ENCODE data around the gene BICRA.

The BICRA gene

DNA sequence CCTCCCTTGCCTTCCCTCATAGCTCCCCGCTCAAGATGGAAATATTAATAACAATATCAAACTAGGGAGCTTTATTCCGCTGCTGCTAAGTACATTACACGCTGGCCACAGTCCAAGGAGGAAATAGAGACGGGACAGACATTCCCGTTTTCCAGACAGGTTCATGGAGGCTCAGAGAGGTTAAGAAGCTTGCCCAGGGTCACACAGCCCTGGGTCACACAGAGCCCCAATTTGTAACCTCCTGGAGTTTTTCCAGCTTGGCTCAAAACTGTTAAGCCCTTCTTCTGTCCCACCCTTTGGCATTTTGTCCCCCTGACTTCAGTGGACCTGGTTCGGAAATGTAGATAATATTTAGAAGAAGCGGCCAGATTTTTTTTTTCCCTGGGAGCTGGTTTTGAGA, 2.0 kb downstream of the BICRA start:
- Histone ChIP-seq H4K20me1 (ENCODE audit: insufficient read depth, low read length) (peaks cover 57% of the 10 kb centered on the region), H2AFZ (ENCODE audit: low read depth, low read length) (no peak overlapping the region), H3K36me3 (ENCODE audit: insufficient read depth, low read length) (peaks cover 7% of the 10 kb centered on the region; the same call in 1 of the 2 replicates), H3K27me3 (ENCODE audit: insufficient read depth, low read length, poor library complexity) (no peaks in the 10 kb centered on the region), H3K9me3 (ENCODE audit: insufficient read depth, low read length, severe bottlenecking) (no peaks in the 10 kb centered on the region), H3K4me3 (ENCODE audit: low read depth in 1 of 2, low read length in 2 of 2) (peak overlapping the region in 1 of 2 experiments; percentile 100; a peak in 2 of 4 replicates), H3K4me1 (ENCODE audit: insufficient read depth, low read length) (peaks cover 22% of the 10 kb centered on the region), H3K4me2 (ENCODE audit: insufficient read depth, low read length) (peak overlapping the region; percentile 93), H3K79me2 (ENCODE audit: insufficient read depth, low read length) (peaks cover 78% of the 10 kb centered on the region), H3K27ac (ENCODE audit: low read length) (no peak overlapping the region; the same call in 1 of the 2 replicates), H3K9ac (ENCODE audit: low read depth, low read length) (peak overlapping the region; percentile 100; the same call in 1 of the 2 replicates)
- no peak for DNase-seq
- ATAC-seq (ENCODE audit: insufficient read depth, low read depth): no peak
- TF ChIP-seq, protein P1, sequence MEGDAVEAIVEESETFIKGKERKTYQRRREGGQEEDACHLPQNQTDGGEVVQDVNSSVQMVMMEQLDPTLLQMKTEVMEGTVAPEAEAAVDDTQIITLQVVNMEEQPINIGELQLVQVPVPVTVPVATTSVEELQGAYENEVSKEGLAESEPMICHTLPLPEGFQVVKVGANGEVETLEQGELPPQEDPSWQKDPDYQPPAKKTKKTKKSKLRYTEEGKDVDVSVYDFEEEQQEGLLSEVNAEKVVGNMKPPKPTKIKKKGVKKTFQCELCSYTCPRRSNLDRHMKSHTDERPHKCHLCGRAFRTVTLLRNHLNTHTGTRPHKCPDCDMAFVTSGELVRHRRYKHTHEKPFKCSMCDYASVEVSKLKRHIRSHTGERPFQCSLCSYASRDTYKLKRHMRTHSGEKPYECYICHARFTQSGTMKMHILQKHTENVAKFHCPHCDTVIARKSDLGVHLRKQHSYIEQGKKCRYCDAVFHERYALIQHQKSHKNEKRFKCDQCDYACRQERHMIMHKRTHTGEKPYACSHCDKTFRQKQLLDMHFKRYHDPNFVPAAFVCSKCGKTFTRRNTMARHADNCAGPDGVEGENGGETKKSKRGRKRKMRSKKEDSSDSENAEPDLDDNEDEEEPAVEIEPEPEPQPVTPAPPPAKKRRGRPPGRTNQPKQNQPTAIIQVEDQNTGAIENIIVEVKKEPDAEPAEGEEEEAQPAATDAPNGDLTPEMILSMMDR (IDR thresholded peaks at IDR 0.05; ENCODE audit: borderline replicate concordance, extremely low read depth, low read length, poor library complexity, severe bottlenecking): no peak
- no peak for TF ChIP-seq EZH2 (IDR thresholded peaks at IDR 0.05; ENCODE audit: borderline replicate concordance, low read depth, low read length, severe bottlenecking)

- DNase-seq (no peak), ATAC-seq (ENCODE audit: insufficient read depth, low read depth) (no peak)
- Histone ChIP-seq H3K4me1 (ENCODE audit: insufficient read depth, low read length) (peaks cover 16% of the 10 kb centered on the region), H3K4me2 (ENCODE audit: insufficient read depth, low read length) (no peak overlapping the region), H3K79me2 (ENCODE audit: insufficient read depth, low read length) (peaks cover 93% of the 10 kb centered on the region), H3K9ac (ENCODE audit: low read depth, low read length) (no peak overlapping the region), H3K27ac (ENCODE audit: low read length) (no peak overlapping the region), H3K9me3 (ENCODE audit: insufficient read depth, low read length, severe bottlenecking) (no peaks in the 10 kb centered on the region), H3K27me3 (ENCODE audit: insufficient read depth, low read length, poor library complexity) (no peaks in the 10 kb centered on the region), H3K36me3 (ENCODE audit: insufficient read depth, low read length) (peaks cover 5% of the 10 kb centered on the region; the same call in 1 of the 2 replicates), H2AFZ (ENCODE audit: low read depth, low read length) (no peak overlapping the region), H3K4me3 (ENCODE audit: low read depth in 1 of 2, low read length in 2 of 2) (no peak overlapping the region), H4K20me1 (ENCODE audit: insufficient read depth, low read length) (peaks cover 68% of the 10 kb centered on the region)
- TF ChIP-seq, protein P1 (IDR thresholded peaks at IDR 0.05; ENCODE audit: borderline replicate concordance, extremely low read depth, low read length, poor library complexity, severe bottlenecking): no peak
- TF ChIP-seq EZH2 (IDR thresholded peaks at IDR 0.05; ENCODE audit: borderline replicate concordance, low read depth, low read length, severe bottlenecking): no peak
Measured at GRCh38 chr19:47613165-47614020, 4.5 kb downstream of the BICRA start.

- Histone ChIP-seq H3K27me3 (ENCODE audit: insufficient read depth, low read length, poor library complexity) (no peaks in the 10 kb centered on the region), H3K79me2 (ENCODE audit: insufficient read depth, low read length) (peaks cover 98% of the 10 kb centered on the region), H3K4me1 (ENCODE audit: insufficient read depth, low read length) (peaks cover 16% of the 10 kb centered on the region), H3K4me2 (ENCODE audit: insufficient read depth, low read length) (no peak overlapping the region), H3K4me3 (ENCODE audit: low read depth in 1 of 2, low read length in 2 of 2) (no peak overlapping the region), H4K20me1 (ENCODE audit: insufficient read depth, low read length) (peaks cover 74% of the 10 kb centered on the region), H3K9me3 (ENCODE audit: insufficient read depth, low read length, severe bottlenecking) (no peaks in the 10 kb centered on the region), H3K36me3 (ENCODE audit: insufficient read depth, low read length) (peaks cover 5% of the 10 kb centered on the region; the same call in 1 of the 2 replicates), H3K27ac (ENCODE audit: low read length) (no peak overlapping the region), H3K9ac (ENCODE audit: low read depth, low read length) (no peak overlapping the region), H2AFZ (ENCODE audit: low read depth, low read length) (no peak overlapping the region)
- DNase-seq (no peak), ATAC-seq (ENCODE audit: insufficient read depth, low read depth) (no peak)
- TF ChIP-seq, protein P1 (IDR thresholded peaks at IDR 0.05; ENCODE audit: borderline replicate concordance, extremely low read depth, low read length, poor library complexity, severe bottlenecking): no peak
- TF ChIP-seq EZH2 (IDR thresholded peaks at IDR 0.05; ENCODE audit: borderline replicate concordance, low read depth, low read length, severe bottlenecking): no peak
Measured at GRCh38 chr19:47614021-47614295, 5.0 kb downstream of the BICRA start.

Measured in DND-41 (cell line).